Breast epithelium (tissue), 3 donors: ENCODE measurements around the gene CSNK2A1.

Experiments
- POLR2AphosphoS5 ChIP-seq, 3 donors: sonication (generic); formaldehyde crosslinking; IDR thresholded peaks; one replicate each; pipeline ENCODE4 v1.6.1; 2017; ENCODE audit warnings: antibody characterized with exemption in 3 of 3
- TF ChIP-seq, protein P1 (sequence below), 3 donors: fragments of 450-650 bp; IDR thresholded peaks; one replicate each; pipeline ENCODE4 v1.5.1; 2016 to 2017; ENCODE audit warnings: antibody characterized with exemption in 3 of 3, mild to moderate bottlenecking in 3 of 3, moderate library complexity in 3 of 3

DNA sequence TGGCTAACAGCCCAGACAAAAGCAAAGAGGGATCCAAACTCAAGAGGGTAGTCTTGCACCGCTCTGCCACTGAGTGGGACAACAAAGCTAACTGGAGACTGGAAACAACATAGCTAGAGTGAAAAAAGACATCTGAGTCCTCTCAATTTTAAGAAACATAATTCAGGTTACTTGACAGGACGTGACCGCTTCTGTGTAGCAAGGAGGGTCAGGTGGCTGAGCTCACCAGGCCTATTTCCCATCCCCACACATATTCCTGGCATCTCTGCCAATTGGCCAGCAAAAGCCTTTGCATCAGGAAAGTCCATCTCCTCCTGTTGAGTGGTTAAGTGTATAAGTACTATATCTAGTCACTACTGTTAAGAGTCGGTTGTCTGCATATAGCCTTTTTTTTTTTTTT is 55.9 kb downstream of the CSNK2A1 start:
- TF ChIP-seq, protein P1, sequence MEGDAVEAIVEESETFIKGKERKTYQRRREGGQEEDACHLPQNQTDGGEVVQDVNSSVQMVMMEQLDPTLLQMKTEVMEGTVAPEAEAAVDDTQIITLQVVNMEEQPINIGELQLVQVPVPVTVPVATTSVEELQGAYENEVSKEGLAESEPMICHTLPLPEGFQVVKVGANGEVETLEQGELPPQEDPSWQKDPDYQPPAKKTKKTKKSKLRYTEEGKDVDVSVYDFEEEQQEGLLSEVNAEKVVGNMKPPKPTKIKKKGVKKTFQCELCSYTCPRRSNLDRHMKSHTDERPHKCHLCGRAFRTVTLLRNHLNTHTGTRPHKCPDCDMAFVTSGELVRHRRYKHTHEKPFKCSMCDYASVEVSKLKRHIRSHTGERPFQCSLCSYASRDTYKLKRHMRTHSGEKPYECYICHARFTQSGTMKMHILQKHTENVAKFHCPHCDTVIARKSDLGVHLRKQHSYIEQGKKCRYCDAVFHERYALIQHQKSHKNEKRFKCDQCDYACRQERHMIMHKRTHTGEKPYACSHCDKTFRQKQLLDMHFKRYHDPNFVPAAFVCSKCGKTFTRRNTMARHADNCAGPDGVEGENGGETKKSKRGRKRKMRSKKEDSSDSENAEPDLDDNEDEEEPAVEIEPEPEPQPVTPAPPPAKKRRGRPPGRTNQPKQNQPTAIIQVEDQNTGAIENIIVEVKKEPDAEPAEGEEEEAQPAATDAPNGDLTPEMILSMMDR (IDR thresholded peaks at IDR 0.05): no peak
- TF ChIP-seq POLR2AphosphoS5 (IDR thresholded peaks at IDR 0.05): no peak
